BLaER1 (cell line): ENCODE measurements around the gene TSKS.
A peak's percentile ranks its signal among the peaks of the same experiment; 100 is the strongest.

Experiments used
- H3K27ac ChIP-seq: shearing (Covaris generic); formaldehyde crosslinking; 2 replicates; pipeline ENCODE4 v1.8.1; 2022
- H3K27me3 ChIP-seq: shearing (Covaris generic); formaldehyde crosslinking; 2 replicates; pipeline ENCODE4 v1.8.1; 2022
- H3K36me3 ChIP-seq: shearing (Covaris generic); formaldehyde crosslinking; 2 replicates; pipeline ENCODE4 v1.8.1; 2022
- H3K4me1 ChIP-seq: shearing (Covaris generic); formaldehyde crosslinking; 2 replicates; pipeline ENCODE4 v1.8.1; 2022
- H3K4me2 ChIP-seq: shearing (Covaris generic); formaldehyde crosslinking; 2 replicates; pipeline ENCODE4 v1.8.1; 2022
- H3K4me3 ChIP-seq: shearing (Covaris generic); formaldehyde crosslinking; 2 replicates; pipeline ENCODE4 v1.8.1; 2022
- H3K9ac ChIP-seq: shearing (Covaris generic); formaldehyde crosslinking; 2 replicates; pipeline ENCODE4 v1.8.1; 2022
- H3K9me3 ChIP-seq: shearing (Covaris generic); formaldehyde crosslinking; 2 replicates; pipeline ENCODE4 v1.8.1; 2022
- H4K20me1 ChIP-seq: shearing (Covaris generic); formaldehyde crosslinking; 2 replicates; pipeline ENCODE4 v1.8.1; 2022
- Cebpa-rat ChIP-seq: shearing (Covaris generic); IDR thresholded peaks from 2 replicates; pipeline ENCODE4 v1.8.1; 2022

Gene TSKS

GRCh38 chr19:49806620-49806959 lies 43.5 kb upstream of the TSKS start:
- peaks cover 54% of the 10 kb centered on the region for H3K36me3 ChIP-seq
- H3K27ac ChIP-seq, result no peak overlapping the region
- no peak overlapping the region for H3K9ac ChIP-seq
- no peaks in the 10 kb centered on the region for H4K20me1 ChIP-seq
- peaks cover 40% of the 10 kb centered on the region for H3K4me1 ChIP-seq
- H3K4me3 ChIP-seq, result no peak overlapping the region
- TF ChIP-seq Cebpa-rat, result no peak
- no peaks in the 10 kb centered on the region for H3K27me3 ChIP-seq
- H3K4me2 ChIP-seq, result no peak overlapping the region
- no peaks in the 10 kb centered on the region for H3K9me3 ChIP-seq

DNA sequence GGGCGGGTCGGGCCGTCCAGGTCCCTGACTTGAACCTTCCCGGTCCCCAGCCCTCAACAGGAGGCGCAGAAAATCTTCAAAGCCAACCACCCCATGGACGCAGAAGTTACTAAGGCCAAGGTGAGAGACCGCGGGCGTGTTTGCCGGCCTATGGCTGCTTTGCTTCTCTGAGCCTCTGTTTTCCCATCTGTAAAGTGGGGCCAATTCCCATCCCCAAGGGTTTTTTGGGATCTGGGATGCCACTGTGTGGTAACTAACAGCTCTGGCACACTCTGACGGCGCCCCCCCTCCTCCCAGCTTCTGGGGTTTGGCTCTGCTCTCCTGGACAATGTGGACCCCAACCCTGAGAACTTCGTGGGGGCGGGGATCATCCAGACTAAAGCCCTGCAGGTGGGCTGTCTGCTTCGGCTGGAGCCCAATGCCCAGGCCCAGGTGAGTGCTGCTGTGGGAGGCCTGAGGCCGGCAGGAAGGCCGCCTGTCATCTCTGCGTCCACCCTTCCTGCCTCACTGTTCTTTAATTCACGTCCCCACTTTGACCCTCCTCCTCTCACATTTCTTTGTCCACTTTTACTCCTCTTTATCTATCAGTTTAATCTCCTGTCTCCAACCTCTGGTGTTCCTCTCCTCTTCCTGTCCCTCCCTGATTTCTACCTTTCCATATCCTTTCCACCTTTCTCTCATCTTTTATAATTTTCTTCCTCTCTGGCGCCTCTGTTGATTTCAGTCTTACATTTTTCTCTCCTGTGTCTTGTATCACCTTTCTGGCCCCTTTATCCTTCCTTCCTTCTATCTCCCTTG lies 42.9 kb upstream of the TSKS start:
- Histone ChIP-seq H3K36me3 (peaks cover 58% of the 10 kb centered on the region), H3K4me1 (peaks cover 40% of the 10 kb centered on the region), H3K4me3 (no peak overlapping the region), H4K20me1 (no peaks in the 10 kb centered on the region), H3K9me3 (no peaks in the 10 kb centered on the region), H3K27ac (no peak overlapping the region), H3K4me2 (no peak overlapping the region), H3K9ac (no peak overlapping the region), H3K27me3 (no peaks in the 10 kb centered on the region)
- no peak for TF ChIP-seq Cebpa-rat

- no peak overlapping the region for H3K9ac ChIP-seq
- H3K36me3 ChIP-seq, result peaks cover 83% of the 10 kb centered on the region
- no peaks in the 10 kb centered on the region for H3K9me3 ChIP-seq
- no peak for TF ChIP-seq Cebpa-rat
- no peaks in the 10 kb centered on the region for H4K20me1 ChIP-seq
- H3K27ac ChIP-seq, result no peak overlapping the region
- H3K4me2 ChIP-seq, result no peak overlapping the region
- H3K4me3 ChIP-seq, result no peak overlapping the region
- H3K27me3 ChIP-seq, result no peaks in the 10 kb centered on the region
- peaks cover 30% of the 10 kb centered on the region for H3K4me1 ChIP-seq
Measured at GRCh38 chr19:49803529-49803856, 40.4 kb upstream of the TSKS start.

GRCh38 chr19:49802836-49803528 lies 39.9 kb upstream of the TSKS start:
- Histone ChIP-seq H3K27me3 (no peaks in the 10 kb centered on the region), H3K27ac (0 out of 2 replicates have a peak overlapping the region, but pooled peaks have one; percentile 35), H3K9me3 (no peaks in the 10 kb centered on the region), H3K4me1 (peaks cover 25% of the 10 kb centered on the region), H3K4me2 (peak overlapping the region; percentile 66), H3K36me3 (peaks cover 89% of the 10 kb centered on the region), H4K20me1 (no peaks in the 10 kb centered on the region), H3K9ac (no peak overlapping the region), H3K4me3 (no peak overlapping the region)
- no peak for TF ChIP-seq Cebpa-rat

DNA sequence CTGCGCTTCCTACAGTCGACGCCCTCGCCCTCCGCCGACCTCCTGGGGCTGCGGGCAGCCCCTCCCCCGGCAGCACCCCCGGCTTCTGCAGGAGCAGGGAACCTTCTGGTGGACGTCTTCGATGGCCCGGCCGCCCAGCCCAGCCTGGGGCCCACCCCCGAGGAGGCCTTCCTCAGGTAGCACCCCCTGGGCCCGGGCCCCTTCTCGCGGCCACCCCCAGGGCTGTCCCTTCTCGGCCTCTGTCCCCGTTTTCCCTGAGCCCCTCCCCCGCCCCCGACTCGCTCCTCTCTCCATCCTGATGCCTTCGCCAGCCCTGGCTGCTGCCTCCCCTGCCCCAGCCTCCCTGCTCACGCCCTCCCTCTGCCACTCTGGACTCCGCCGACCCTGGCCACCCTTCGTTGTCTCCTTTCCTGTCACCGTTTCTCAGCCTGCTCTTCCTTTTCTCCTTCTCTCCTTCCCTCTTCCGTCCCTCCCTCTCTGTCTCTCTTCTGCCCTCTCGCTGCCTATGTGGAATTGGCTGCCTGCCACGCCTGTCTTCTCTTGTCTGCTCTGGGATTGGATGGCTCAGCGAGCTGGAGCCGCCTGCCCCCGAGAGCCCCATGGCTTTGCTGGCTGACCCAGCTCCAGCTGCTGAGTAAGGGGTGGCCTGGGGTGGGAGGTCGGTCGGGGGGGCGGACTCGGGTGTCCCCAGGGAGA lies 39.0 kb upstream of the TSKS start:
- no peak for TF ChIP-seq Cebpa-rat
- H3K4me2 ChIP-seq, result peak overlapping the region; percentile 66
- H3K9me3 ChIP-seq, result no peaks in the 10 kb centered on the region
- H3K27ac ChIP-seq, result peak overlapping the region; percentile 35; the same call in 1 of the 2 replicates
- H3K9ac ChIP-seq, result no peak overlapping the region
- no peaks in the 10 kb centered on the region for H3K27me3 ChIP-seq
- H3K4me1 ChIP-seq, result peaks cover 16% of the 10 kb centered on the region
- peaks cover 90% of the 10 kb centered on the region for H3K36me3 ChIP-seq
- H3K4me3 ChIP-seq, result no peak overlapping the region
- H4K20me1 ChIP-seq, result no peaks in the 10 kb centered on the region

GRCh38 chr19:49801401-49801888 lies 38.3 kb upstream of the TSKS start:
- H3K9ac ChIP-seq, result no peak overlapping the region
- no peak for TF ChIP-seq Cebpa-rat
- no peaks in the 10 kb centered on the region for H4K20me1 ChIP-seq
- no peaks in the 10 kb centered on the region for H3K9me3 ChIP-seq
- H3K36me3 ChIP-seq, result peaks cover 93% of the 10 kb centered on the region
- no peak overlapping the region for H3K27ac ChIP-seq
- H3K4me2 ChIP-seq, result peak overlapping the region; percentile 66; the same call in 1 of the 2 replicates
- no peak overlapping the region for H3K4me3 ChIP-seq
- H3K4me1 ChIP-seq, result peaks cover 14% of the 10 kb centered on the region
- H3K27me3 ChIP-seq, result no peaks in the 10 kb centered on the region

- Histone ChIP-seq H3K9me3 (no peaks in the 10 kb centered on the region), H4K20me1 (no peaks in the 10 kb centered on the region), H3K4me2 (no peak overlapping the region), H3K27ac (no peak overlapping the region), H3K36me3 (peaks cover 93% of the 10 kb centered on the region), H3K4me3 (no peak overlapping the region), H3K4me1 (peaks cover 14% of the 10 kb centered on the region), H3K9ac (no peak overlapping the region), H3K27me3 (no peaks in the 10 kb centered on the region)
- no peak for TF ChIP-seq Cebpa-rat
Measured at GRCh38 chr19:49800771-49801170, 37.7 kb upstream of the TSKS start.

GRCh38 chr19:49799798-49800376 lies 36.8 kb upstream of the TSKS start:
- H3K4me2 ChIP-seq, result no peak overlapping the region
- H3K36me3 ChIP-seq, result peaks cover 94% of the 10 kb centered on the region
- no peak overlapping the region for H3K4me3 ChIP-seq
- H3K9ac ChIP-seq, result no peak overlapping the region
- no peak overlapping the region for H3K27ac ChIP-seq
- H3K9me3 ChIP-seq, result no peaks in the 10 kb centered on the region
- TF ChIP-seq Cebpa-rat, result no peak
- no peaks in the 10 kb centered on the region for H3K27me3 ChIP-seq
- H3K4me1 ChIP-seq, result peaks cover 14% of the 10 kb centered on the region
- no peaks in the 10 kb centered on the region for H4K20me1 ChIP-seq

DNA sequence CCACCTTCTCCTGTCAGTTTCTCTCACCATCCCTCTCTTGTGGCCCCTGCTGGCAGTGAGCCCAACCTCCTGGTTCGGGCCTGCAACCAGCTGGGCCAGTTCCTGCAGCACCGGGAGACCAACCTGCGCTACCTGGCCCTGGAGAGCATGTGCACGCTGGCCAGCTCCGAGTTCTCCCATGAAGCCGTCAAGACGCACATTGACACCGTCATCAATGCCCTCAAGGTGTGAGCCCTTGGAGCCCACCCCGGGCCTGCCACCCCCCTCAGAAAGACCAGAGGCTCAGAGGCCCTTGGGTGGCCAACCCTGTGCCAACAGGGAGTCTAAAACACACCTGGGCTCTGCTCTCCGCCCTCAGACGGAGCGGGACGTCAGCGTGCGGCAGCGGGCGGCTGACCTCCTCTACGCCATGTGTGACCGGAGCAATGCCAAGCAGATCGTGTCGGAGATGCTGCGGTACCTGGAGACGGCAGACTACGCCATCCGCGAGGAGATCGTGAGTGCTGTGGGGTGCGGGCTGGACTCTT lies 36.2 kb upstream of the TSKS start:
- no peak overlapping the region for H3K4me2 ChIP-seq
- H3K9ac ChIP-seq, result no peak overlapping the region
- no peaks in the 10 kb centered on the region for H4K20me1 ChIP-seq
- H3K4me3 ChIP-seq, result no peak overlapping the region
- no peak overlapping the region for H3K27ac ChIP-seq
- H3K4me1 ChIP-seq, result peaks cover 14% of the 10 kb centered on the region
- no peaks in the 10 kb centered on the region for H3K9me3 ChIP-seq
- TF ChIP-seq Cebpa-rat, result no peak
- H3K36me3 ChIP-seq, result peaks cover 94% of the 10 kb centered on the region
- H3K27me3 ChIP-seq, result no peaks in the 10 kb centered on the region
